HCT116 (cell line): ENCODE results near the gene CHST15. TPM values are rescaled to one million over a fixed set of nuclear protein-coding genes. Genes with fewer than 3 reads are reported as not detected.

Source experiments
- ATAC-seq: fragments of 200-7000 bp; cut with Tn5 transposase; 2 replicates; pipeline ENCODE4 v1.9.1; 2020; ENCODE audit warnings: mild to moderate bottlenecking, moderate library complexity
- BruUV-seq: library from RNA; stranded (reverse); fragments of 400-500 nt; replicated peaks from 2 replicates; lab custom pipeline; 2021; lab: Mats Ljungman, UMichigan
- CTCF ChIA-PET: fragments of 300-600 bp; sonication (Branson Sonifier 250); formaldehyde crosslinking; loops from one replicate; lab custom pipeline; 2021; ENCODE audit warnings: antibody characterized with exemption; lab: Charles Lee
- POLR2A ChIA-PET: fragments of 300-600, 350-600 bp; sonication (Branson Sonifier 250); formaldehyde crosslinking; loops from one replicate; lab custom pipeline; 2021; ENCODE audit warnings: antibody characterized with exemption; lab: Charles Lee
- RAD21 ChIA-PET, 2 experiments: fragments of 300-600 bp; sonication (Branson Sonifier 250); formaldehyde crosslinking; loops; one replicate each; lab custom pipeline; 2023; ENCODE audit warnings: low total read pairs in 2 of 2; ENCODE audit not compliant: uncharacterized antibody in 2 of 2, unreplicated experiment in 2 of 2, low non-redundant PET in 1 of 2; lab: Charles Lee
- DNase-seq: peaks from one replicate; pipeline ENCODE4 v3.0.0-alpha.2; 2010; ENCODE audit warnings: low read depth, low spot score
- H2AFZ ChIP-seq: fragments of 200-600 bp; shearing (Covaris generic), sonication (generic); 2 replicates; pipeline ENCODE4 v1.6.1; 2017; ENCODE audit warnings: low read depth, mixed run types, mixed read lengths, antibody characterized with exemption, low read length; ENCODE audit not compliant: poor library complexity, severe bottlenecking
- H3K27ac ChIP-seq: 2 replicates; pipeline ENCODE4 v1.5.1; 2012; ENCODE audit warnings: low read depth, low read length
- H3K27me3 ChIP-seq: fragments of 200-600 bp; sonication (generic); 2 replicates; pipeline ENCODE4 v1.6.1; 2016; ENCODE audit warnings: mixed run types, low read length, mixed read lengths; ENCODE audit not compliant: insufficient read depth
- H3K36me3 ChIP-seq, 2 experiments: fragments of 200-500 bp in 1 of 2; fragments of 200-600 bp in 1 of 2; sonication (Bioruptor generic) in 1 of 2; sonication (generic) in 1 of 2; 2 replicates each; pipeline versions ENCODE4 v1.5.1 to v1.6.1; 2014 to 2016; ENCODE audit warnings: low read length in 2 of 2, inconsistent platforms in 1 of 2, mixed read lengths in 1 of 2, mixed run types in 1 of 2; ENCODE audit not compliant: insufficient read depth in 2 of 2, control insufficient read depth in 1 of 2
- H3K4me1 ChIP-seq, 2 experiments: fragments of 200-600 bp in 1 of 2; sonication (generic) in 1 of 2; 2 replicates each; pipeline versions ENCODE4 v1.5.1 to v1.6.1; 2012 to 2017; ENCODE audit warnings: low read length in 2 of 2, inconsistent platforms in 1 of 2, mild to moderate bottlenecking in 1 of 2, mixed read lengths in 1 of 2, mixed run types in 1 of 2, moderate library complexity in 1 of 2; ENCODE audit not compliant: insufficient read depth in 2 of 2, control insufficient read depth in 1 of 2
- H3K4me2 ChIP-seq: fragments of 200-600 bp; sonication (generic); 2 replicates; pipeline ENCODE4 v1.6.1; 2017; ENCODE audit warnings: mixed run types, low read length, mixed read lengths
- H3K4me3 ChIP-seq, 2 experiments: fragments of 200-600 bp in 1 of 2; sonication (generic) in 1 of 2; replicated peaks in 1 of 2; 2 replicates each; pipeline ENCODE4 v1.5.1; 2011 to 2016; ENCODE audit warnings: low read length in 2 of 2, control low read depth in 1 of 2, low read depth in 1 of 2, mild to moderate bottlenecking in 1 of 2, mixed read lengths in 1 of 2, mixed run types in 1 of 2
- H3K79me2 ChIP-seq: fragments of 200-600 bp; sonication (generic); 2 replicates; pipeline ENCODE4 v1.6.1; 2017; ENCODE audit warnings: mild to moderate bottlenecking, mixed run types, low read length, moderate library complexity, mixed read lengths; ENCODE audit not compliant: insufficient read depth
- H3K9ac ChIP-seq: fragments of 200-600 bp; sonication (generic); 2 replicates; pipeline ENCODE4 v1.6.1; 2016; ENCODE audit warnings: low read length, mixed read lengths
- H3K9me2 ChIP-seq: fragments of 200-600 bp; sonication (generic), shearing (Covaris generic); 2 replicates; pipeline ENCODE4 v1.6.1; 2017; ENCODE audit warnings: mixed run types, mild to moderate bottlenecking, moderate library complexity; ENCODE audit not compliant: insufficient read depth
- H3K9me3 ChIP-seq, 2 experiments: fragments of 200-500 bp in 1 of 2; fragments of 200-600 bp in 1 of 2; sonication (Bioruptor generic) in 1 of 2; sonication (generic) in 1 of 2; 2 replicates each; pipeline ENCODE4 v1.6.1; 2014 to 2017; ENCODE audit warnings: low read length in 2 of 2, mixed read lengths in 2 of 2, inconsistent platforms in 1 of 2, low read depth in 1 of 2, mild to moderate bottlenecking in 1 of 2, mixed run types in 1 of 2, moderate library complexity in 1 of 2; ENCODE audit not compliant: control insufficient read depth in 1 of 2, insufficient read depth in 1 of 2
- H4K20me1 ChIP-seq: fragments of 200-600 bp; sonication (generic), shearing (Covaris generic); 2 replicates; pipeline ENCODE4 v1.6.1; 2017; ENCODE audit warnings: mixed run types, mild to moderate bottlenecking, moderate library complexity; ENCODE audit not compliant: insufficient read depth
- CBX3 ChIP-seq: IDR thresholded peaks from 2 replicates; pipeline ENCODE4 v1.6.1; 2012; ENCODE audit warnings: low read depth
- CEBPB ChIP-seq: IDR thresholded peaks from 2 replicates; pipeline ENCODE4 v1.6.1; 2012; ENCODE audit warnings: low read depth
- EGR1 ChIP-seq: IDR thresholded peaks from 2 replicates; pipeline ENCODE4 v1.6.1; 2012; ENCODE audit warnings: low read depth
- FOSL1 ChIP-seq: IDR thresholded peaks from 2 replicates; pipeline ENCODE4 v1.6.1; 2012; ENCODE audit warnings: low read depth
- JUND ChIP-seq: IDR thresholded peaks from 2 replicates; pipeline ENCODE4 v1.6.1; 2012
- MAX ChIP-seq: IDR thresholded peaks from 2 replicates; pipeline ENCODE4 v1.6.1; 2012
- POLR2A ChIP-seq: IDR thresholded peaks from 2 replicates; pipeline ENCODE4 v1.7.0; 2011; ENCODE audit warnings: borderline replicate concordance; ENCODE audit not compliant: insufficient read depth, insufficient read length; ENCODE audit errors: extremely low read depth
- POLR2AphosphoS5 ChIP-seq: IDR thresholded peaks from 2 replicates; pipeline ENCODE4 v1.6.1; 2011; ENCODE audit warnings: mild to moderate bottlenecking, low read depth, low read length, moderate library complexity
- SIN3A ChIP-seq: IDR thresholded peaks from 2 replicates; pipeline ENCODE4 v1.6.1; 2012; ENCODE audit warnings: low read depth
- SP1 ChIP-seq: IDR thresholded peaks from 2 replicates; pipeline ENCODE4 v1.6.1; 2012; ENCODE audit warnings: low read depth
- TCF7L2 ChIP-seq: IDR thresholded peaks from 2 replicates; pipeline ENCODE4 v1.7.0; 2011; ENCODE audit warnings: borderline replicate concordance, inconsistent platforms; ENCODE audit not compliant: insufficient read depth, insufficient read length; ENCODE audit errors: extremely low read depth
- YY1 ChIP-seq: IDR thresholded peaks from 2 replicates; pipeline ENCODE4 v1.6.1; 2011; ENCODE audit warnings: low read length, low read depth, moderate library complexity, mild to moderate bottlenecking; ENCODE audit not compliant: insufficient replicate concordance; ENCODE audit errors: extremely low read depth
- ZFX ChIP-seq: fragments of 450-650 bp; IDR thresholded peaks from 2 replicates; pipeline ENCODE4 v1.6.1; 2017
- intact Hi-C: fragments of 100-400 bp; cut with micrococcal nuclease; formaldehyde crosslinking; loops from 2 replicates; pipeline ENCODE4 v1.10.0; 2022
- total RNA-seq: library from RNA; stranded (reverse); gene quantifications from one replicate; pipeline ENCODE4 v1.2.1, GENCODE V29; 2021; ENCODE audit not compliant: unreplicated experiment
- TF ChIP-seq, protein P1 (sequence below): IDR thresholded peaks from 2 replicates; pipeline ENCODE4 v1.6.1; 2012
- TF ChIP-seq, protein P2 (sequence below): IDR thresholded peaks from 2 replicates; pipeline ENCODE4 v1.6.1; 2012; ENCODE audit warnings: low read depth

The CHST15 gene
- total RNA-seq, 1 experiment from 2014 or later, result 47.2 TPM

DNA sequence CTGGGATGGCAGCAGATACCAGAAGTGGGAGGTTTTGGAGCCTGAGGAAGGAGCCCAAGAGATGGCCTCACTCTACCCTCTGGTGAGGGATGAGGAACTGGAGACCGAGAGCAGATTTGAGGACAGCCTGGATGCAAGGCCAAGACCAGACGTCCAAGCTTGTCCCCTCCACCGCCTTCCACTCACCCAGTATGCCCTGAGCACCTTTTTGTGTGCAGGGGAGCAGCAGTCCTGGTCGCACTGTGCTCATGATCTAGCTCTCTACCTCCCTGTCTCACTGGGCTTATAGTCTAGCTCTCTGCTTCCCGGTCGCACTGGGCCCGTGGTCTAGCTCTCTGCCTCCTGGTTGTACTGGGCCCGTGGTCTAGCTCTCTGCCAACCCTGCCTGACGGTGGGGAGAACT lies 33.6 kb upstream of the CHST15 start (continued):
- TF ChIP-seq SP1 (no peak), YY1 (no peak), ZFX (no peak), MAX (no peak), TCF7L2 (no peak)

DNA sequence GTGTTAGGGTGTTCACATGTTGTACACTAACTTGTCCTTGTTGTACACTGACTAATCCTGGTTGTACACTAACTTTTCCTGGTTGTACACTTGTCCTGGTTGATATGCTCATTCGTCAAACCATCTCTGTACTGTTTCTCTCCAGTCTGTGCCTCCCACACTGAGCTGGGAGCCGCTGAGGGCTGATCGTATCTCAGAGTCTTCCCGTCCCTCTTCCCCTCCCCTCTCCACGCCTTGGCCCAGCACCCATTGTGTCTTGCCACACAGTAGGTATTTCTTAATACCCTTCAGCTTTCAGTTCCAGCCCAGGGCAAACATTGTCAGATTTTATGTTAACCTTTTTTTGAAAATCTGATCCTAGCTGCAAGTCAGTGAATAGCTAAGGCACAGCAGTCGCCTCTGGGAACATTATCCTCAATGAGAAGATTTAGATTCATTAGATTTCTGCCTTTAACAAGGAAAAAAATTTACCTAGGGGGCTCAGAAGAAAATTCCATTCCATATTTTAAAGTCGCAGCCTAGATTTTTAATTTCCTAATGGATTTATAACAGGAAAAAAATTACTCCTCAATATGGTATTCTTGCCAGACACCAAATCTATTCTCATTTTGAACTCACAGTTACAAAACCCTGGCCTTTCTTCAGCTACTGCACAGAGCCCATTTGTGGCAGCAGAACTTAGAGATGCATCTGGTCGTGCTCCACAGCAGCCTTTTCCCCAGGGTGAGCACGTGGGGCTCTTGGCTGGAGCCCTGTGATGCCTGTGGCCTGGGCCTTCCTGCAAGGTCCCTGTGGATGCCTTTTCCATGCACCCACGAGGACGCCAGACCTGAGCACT lies 33.0 kb upstream of the CHST15 start:
- Histone ChIP-seq H3K9me2 (no peaks in the 10 kb centered on the region), H3K27ac (no peak overlapping the region), H3K9ac (no peak overlapping the region), H2AFZ (peak overlapping the region; percentile 51), H3K27me3 (no peaks in the 10 kb centered on the region), H3K79me2 (no peaks in the 10 kb centered on the region), H3K36me3 (no peaks in the 10 kb centered on the region), H4K20me1 (no peaks in the 10 kb centered on the region), H3K9me3 (no peaks in the 10 kb centered on the region), H3K4me1 (peaks cover 0 to 9% of the 10 kb centered on the region in 2 experiments; a peak in 1 of 4 replicates), H3K4me2 (no peak overlapping the region), H3K4me3 (no peak overlapping the region)
- ChIA-PET CTCF (interaction anchor here (0.7 to 2.1 kb wide), 9 partner anchors 8 to 277 kb away, joined by 4 to 9 read pairs (median 7); no protein-coding TSS in a partner anchor), POLR2A (interaction anchor here (0.6 to 1.6 kb wide), 2 partner anchors 25 to 88 kb away, joined by 3 to 9 read pairs; no protein-coding TSS in a partner anchor), RAD21 (interaction anchor here in 1 of 2 experiments (0.7 to 0.8 kb wide), 2 partner anchors 34 to 65 kb away, joined by 3 read pairs; no protein-coding TSS in a partner anchor)
- no TSS peak for BruUV-seq
- ATAC-seq, result peak; percentile 7; the same call in 1 of the 2 replicates
- intact Hi-C loops, result no loop called here
- TF ChIP-seq, protein P1, sequence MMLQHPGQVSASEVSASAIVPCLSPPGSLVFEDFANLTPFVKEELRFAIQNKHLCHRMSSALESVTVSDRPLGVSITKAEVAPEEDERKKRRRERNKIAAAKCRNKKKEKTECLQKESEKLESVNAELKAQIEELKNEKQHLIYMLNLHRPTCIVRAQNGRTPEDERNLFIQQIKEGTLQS, result no peak
- no peak for TF ChIP-seq POLR2AphosphoS5
- TF ChIP-seq POLR2A, result no peak
- no peak for TF ChIP-seq EGR1
- TF ChIP-seq FOSL1, result no peak
- no peak for TF ChIP-seq SP1
- no peak for TF ChIP-seq CBX3
- no peak for TF ChIP-seq SIN3A
- no peak for TF ChIP-seq TCF7L2
- TF ChIP-seq CEBPB, result no peak
- TF ChIP-seq JUND, result no peak
- TF ChIP-seq, protein P2, sequence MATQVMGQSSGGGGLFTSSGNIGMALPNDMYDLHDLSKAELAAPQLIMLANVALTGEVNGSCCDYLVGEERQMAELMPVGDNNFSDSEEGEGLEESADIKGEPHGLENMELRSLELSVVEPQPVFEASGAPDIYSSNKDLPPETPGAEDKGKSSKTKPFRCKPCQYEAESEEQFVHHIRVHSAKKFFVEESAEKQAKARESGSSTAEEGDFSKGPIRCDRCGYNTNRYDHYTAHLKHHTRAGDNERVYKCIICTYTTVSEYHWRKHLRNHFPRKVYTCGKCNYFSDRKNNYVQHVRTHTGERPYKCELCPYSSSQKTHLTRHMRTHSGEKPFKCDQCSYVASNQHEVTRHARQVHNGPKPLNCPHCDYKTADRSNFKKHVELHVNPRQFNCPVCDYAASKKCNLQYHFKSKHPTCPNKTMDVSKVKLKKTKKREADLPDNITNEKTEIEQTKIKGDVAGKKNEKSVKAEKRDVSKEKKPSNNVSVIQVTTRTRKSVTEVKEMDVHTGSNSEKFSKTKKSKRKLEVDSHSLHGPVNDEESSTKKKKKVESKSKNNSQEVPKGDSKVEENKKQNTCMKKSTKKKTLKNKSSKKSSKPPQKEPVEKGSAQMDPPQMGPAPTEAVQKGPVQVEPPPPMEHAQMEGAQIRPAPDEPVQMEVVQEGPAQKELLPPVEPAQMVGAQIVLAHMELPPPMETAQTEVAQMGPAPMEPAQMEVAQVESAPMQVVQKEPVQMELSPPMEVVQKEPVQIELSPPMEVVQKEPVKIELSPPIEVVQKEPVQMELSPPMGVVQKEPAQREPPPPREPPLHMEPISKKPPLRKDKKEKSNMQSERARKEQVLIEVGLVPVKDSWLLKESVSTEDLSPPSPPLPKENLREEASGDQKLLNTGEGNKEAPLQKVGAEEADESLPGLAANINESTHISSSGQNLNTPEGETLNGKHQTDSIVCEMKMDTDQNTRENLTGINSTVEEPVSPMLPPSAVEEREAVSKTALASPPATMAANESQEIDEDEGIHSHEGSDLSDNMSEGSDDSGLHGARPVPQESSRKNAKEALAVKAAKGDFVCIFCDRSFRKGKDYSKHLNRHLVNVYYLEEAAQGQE, result no peak
- no peak for DNase-seq
